Transverse colon (tissue), 4 donors: ENCODE measurements around the gene UNC80.

Experiments used
- EP300 ChIP-seq: sonication (generic); formaldehyde crosslinking; IDR thresholded peaks from one replicate; pipeline ENCODE4 v1.6.1; 2017; ENCODE audit warnings: antibody characterized with exemption, low read depth
- POLR2A ChIP-seq: fragments of 450-650 bp; IDR thresholded peaks from one replicate; pipeline ENCODE4 v1.6.1; 2016; ENCODE audit warnings: antibody characterized with exemption, mild to moderate bottlenecking, moderate library complexity
- POLR2AphosphoS5 ChIP-seq, 3 donors: sonication (generic); formaldehyde crosslinking; IDR thresholded peaks; one replicate each; pipeline ENCODE4 v1.6.1; 2016; ENCODE audit warnings: antibody characterized with exemption in 3 of 3
- TF ChIP-seq, protein P1 (sequence below), 5 experiments: fragments of 200-600 bp in 3 of 5; fragments of 450-650 bp in 2 of 5; sonication (generic) in 3 of 5; IDR thresholded peaks; 1 replicate in 2 of 5; 2 replicates in 3 of 5; pipeline ENCODE4 v1.5.1; 2016 to 2017; ENCODE audit warnings: antibody characterized with exemption in 5 of 5, inconsistent platforms in 3 of 5, mild to moderate bottlenecking in 2 of 5, moderate library complexity in 1 of 5

DNA sequence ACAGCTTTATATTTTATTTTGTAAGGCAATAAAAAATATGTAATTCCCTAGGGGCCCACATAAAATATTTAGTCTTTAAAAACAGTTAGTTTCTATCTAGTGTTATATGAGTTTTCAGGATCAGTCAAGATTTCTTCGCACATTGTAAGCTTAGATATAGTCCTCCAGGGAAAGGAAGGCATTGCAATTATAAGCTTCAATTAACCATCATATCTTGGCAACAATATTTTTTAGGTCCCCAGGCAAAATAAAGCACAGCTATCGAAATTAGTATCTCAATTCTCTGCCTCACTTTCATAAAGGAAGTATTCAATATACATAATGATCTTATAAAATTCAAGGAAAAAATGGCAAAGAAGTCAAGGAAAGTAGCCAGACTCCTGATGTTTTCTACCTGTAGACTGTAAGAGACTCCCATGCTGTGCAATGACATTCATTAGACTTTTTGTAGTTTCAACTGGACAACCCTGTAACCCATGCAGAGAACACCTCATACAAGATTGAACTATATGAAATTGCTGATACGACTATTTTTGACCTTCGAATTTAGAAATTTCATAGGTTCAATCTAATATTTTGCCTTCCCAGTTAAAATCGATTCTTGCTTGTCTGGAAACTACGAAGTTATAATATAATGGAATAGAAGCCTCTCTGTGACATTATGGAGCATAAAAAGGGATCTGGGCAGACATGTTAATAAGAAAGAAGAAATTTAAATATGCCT is 96.8 kb downstream of the UNC80 start:
- TF ChIP-seq, protein P1, sequence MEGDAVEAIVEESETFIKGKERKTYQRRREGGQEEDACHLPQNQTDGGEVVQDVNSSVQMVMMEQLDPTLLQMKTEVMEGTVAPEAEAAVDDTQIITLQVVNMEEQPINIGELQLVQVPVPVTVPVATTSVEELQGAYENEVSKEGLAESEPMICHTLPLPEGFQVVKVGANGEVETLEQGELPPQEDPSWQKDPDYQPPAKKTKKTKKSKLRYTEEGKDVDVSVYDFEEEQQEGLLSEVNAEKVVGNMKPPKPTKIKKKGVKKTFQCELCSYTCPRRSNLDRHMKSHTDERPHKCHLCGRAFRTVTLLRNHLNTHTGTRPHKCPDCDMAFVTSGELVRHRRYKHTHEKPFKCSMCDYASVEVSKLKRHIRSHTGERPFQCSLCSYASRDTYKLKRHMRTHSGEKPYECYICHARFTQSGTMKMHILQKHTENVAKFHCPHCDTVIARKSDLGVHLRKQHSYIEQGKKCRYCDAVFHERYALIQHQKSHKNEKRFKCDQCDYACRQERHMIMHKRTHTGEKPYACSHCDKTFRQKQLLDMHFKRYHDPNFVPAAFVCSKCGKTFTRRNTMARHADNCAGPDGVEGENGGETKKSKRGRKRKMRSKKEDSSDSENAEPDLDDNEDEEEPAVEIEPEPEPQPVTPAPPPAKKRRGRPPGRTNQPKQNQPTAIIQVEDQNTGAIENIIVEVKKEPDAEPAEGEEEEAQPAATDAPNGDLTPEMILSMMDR (IDR thresholded peaks at IDR 0.05): no peak
- TF ChIP-seq POLR2AphosphoS5 (IDR thresholded peaks at IDR 0.05) (no peak), EP300 (no peak), POLR2A (no peak)
